COR-L47 (cell line): Measurements from ENCODE around the gene SMNDC1.
"Not testable (repeated sequence)": the region's sequence is repeated elsewhere in the genome, so short reads cannot be mapped to it uniquely, and the experiment has no call there.

Experiments used
- DNase-seq: peaks from one replicate; lab custom pipeline; 2025; lab: John Stamatoyannopoulos, UW

Gene SMNDC1

GRCh38 chr10:110251392-110251791, 53.3 kb downstream of the SMNDC1 start:
- DNase-seq, result not testable (repeated sequence)

- not testable (repeated sequence) for DNase-seq
These were observed 55.2 kb downstream of the SMNDC1 start for GRCh38 chr10:110249489-110249888.

- DNase-seq, result not testable (repeated sequence)
These were observed 56.9 kb downstream of the SMNDC1 start for GRCh38 chr10:110247833-110248232.

- no peak for DNase-seq
These were observed 60.2 kb downstream of the SMNDC1 start for GRCh38 chr10:110244550-110244949.

- DNase-seq, result no peak
These were observed 62.2 kb downstream of the SMNDC1 start for GRCh38 chr10:110242511-110242910.

- no peak for DNase-seq
These were observed 62.9 kb downstream of the SMNDC1 start for GRCh38 chr10:110241841-110242240.

GRCh38 chr10:110241407-110241806, 63.3 kb downstream of the SMNDC1 start:
- DNase-seq, result no peak
